Natural killer cell treated with Interleukin-12 subunit alpha and Interleukin-12 subunit beta and Interleukin-15 and Interleukin-18, amount 100 ng/mL, for 72 hours (primary cell): Measurements from ENCODE around the gene TP53BP1. TPM values are rescaled to one million over a fixed set of nuclear protein-coding genes. Genes with fewer than 3 reads are reported as not detected.

ENCODE experiments used
- ATAC-seq, 2 donors: fragments of 150-1000 bp; cut with Tn5 transposase in 1 of 2; sonication (Bioruptor Pico), chemical (Tn5 transposase) in 1 of 2; 2 replicates each; pipeline ENCODE4 v1.10.0; 2021
- DNase-seq: peaks from one replicate; pipeline ENCODE4 v3.0.0; 2022; ENCODE audit warnings: low spot score
- H3K27ac Mint-ChIP-seq, 2 donors: 1 replicate in 1 of 2; 2 replicates in 1 of 2; pipeline ENCODE4 v1.8.0; 2022; ENCODE audit warnings: mixed read lengths in 2 of 2, mild to moderate bottlenecking in 1 of 2, moderate library complexity in 1 of 2
- H3K27me3 Mint-ChIP-seq, 2 donors: 1 replicate in 1 of 2; 2 replicates in 1 of 2; pipeline ENCODE4 v1.8.0; 2022; ENCODE audit warnings: mixed read lengths in 2 of 2
- H3K36me3 Mint-ChIP-seq: one replicate; pipeline ENCODE4 v1.8.0; 2022; ENCODE audit warnings: mixed read lengths
- H3K4me1 Mint-ChIP-seq, 2 donors: 1 replicate in 1 of 2; 2 replicates in 1 of 2; pipeline ENCODE4 v1.8.0; 2022; ENCODE audit warnings: low read depth in 2 of 2, mixed read lengths in 2 of 2, mild to moderate bottlenecking in 1 of 2
- H3K4me3 Mint-ChIP-seq: one replicate; pipeline ENCODE4 v1.8.0; 2022; ENCODE audit warnings: mixed read lengths
- H3K9me3 Mint-ChIP-seq: 2 replicates; pipeline ENCODE4 v1.8.0; 2022; ENCODE audit warnings: mixed read lengths
- total RNA-seq, 2 donors: library from RNA; stranded (reverse); gene quantifications; one replicate each; pipeline ENCODE4 v1.2.3, GENCODE V29; 2022

Gene TP53BP1
- total RNA-seq, 2 donors from 2014 or later, result 27.8 to 46.7 TPM

DNA sequence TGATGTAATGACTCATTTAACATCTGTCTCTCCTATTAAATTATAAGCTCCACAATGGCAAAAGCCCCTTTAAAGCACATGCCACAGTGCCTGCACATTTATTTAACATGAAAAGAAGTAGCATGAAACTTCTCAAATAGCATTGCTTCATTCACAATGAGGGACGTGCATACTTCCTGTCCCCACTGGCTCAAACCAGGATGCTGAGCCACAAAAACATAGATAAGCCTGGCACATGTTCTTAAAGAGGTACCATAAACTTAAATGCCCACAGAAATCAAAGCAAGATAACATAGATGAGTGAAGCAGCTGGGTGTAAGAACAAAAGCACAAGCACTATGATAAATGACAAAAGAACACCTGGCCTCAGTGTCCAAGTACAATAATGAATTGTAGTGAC, 3.8 kb downstream of the TP53BP1 start:
- Mint-ChIP-seq H3K4me3 (no peak overlapping the region), H3K9me3 (no peaks in the 10 kb centered on the region), H3K36me3 (peaks cover 8% of the 10 kb centered on the region), H3K27ac (peak overlapping the region in 1 of 2 donors; percentile 26), H3K4me1 (peaks cover 26 to 30% of the 10 kb centered on the region in 2 donors), H3K27me3 (no peaks in the 10 kb centered on the region)
- DNase-seq (no peak), ATAC-seq (no peak)

DNA sequence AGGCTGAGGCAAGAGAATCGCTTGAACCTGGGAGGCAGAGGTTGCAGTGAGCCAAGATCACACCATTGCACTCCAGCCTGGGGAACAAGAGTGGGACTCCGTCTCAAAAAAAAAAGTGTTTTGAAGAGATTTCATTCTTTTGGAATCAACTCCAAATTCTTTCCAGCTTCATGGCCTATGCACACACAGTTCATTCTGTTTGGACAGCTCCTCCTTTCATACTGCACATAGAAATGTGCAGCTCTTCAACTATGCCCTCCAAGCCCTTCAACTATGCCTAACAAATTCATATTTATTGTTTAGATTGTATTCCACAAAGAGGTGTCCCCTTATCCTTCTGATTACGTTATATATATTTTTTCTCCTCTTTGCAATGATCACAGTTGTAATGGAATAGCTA, 4.2 kb downstream of the TP53BP1 start:
- H3K27me3 Mint-ChIP-seq, result no peaks in the 10 kb centered on the region
- ATAC-seq (no peak), DNase-seq (no peak)
- peaks cover 25 to 33% of the 10 kb centered on the region in 2 donors for H3K4me1 Mint-ChIP-seq
- no peaks in the 10 kb centered on the region for H3K9me3 Mint-ChIP-seq
- peaks cover 8% of the 10 kb centered on the region for H3K36me3 Mint-ChIP-seq
- H3K4me3 Mint-ChIP-seq, result no peak overlapping the region
- peak overlapping the region in 1 of 2 donors; percentile 26 for H3K27ac Mint-ChIP-seq

GRCh38 chr15:43487271-43487895, 5.6 kb downstream of the TP53BP1 start:
- Mint-ChIP-seq H3K4me3 (no peak overlapping the region), H3K9me3 (no peaks in the 10 kb centered on the region), H3K27ac (no peak overlapping the region), H3K4me1 (peaks cover 18 to 22% of the 10 kb centered on the region in 2 donors), H3K36me3 (peaks cover 8% of the 10 kb centered on the region), H3K27me3 (no peaks in the 10 kb centered on the region)
- ATAC-seq, result no peak
- DNase-seq, result no peak

DNA sequence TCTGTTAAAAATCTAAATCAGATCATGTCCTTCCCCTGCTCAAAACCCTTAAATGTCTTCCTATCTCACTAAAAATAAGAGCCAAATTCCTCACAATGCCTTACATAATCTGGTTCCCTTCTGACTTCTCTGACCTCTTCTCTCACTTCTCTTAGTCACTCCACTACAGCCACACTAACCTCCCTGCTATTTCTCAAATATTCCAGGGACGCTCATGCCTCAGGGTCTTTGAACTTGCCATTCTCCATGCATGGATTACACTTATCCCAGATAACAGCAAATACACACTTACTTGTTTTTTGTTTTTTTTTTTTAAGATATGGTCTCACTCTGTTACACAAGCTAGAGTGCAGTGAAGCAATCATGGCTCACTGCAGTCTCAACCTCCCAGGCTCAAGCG, 8.5 kb downstream of the TP53BP1 start:
- H3K27ac Mint-ChIP-seq, result no peak overlapping the region
- H3K9me3 Mint-ChIP-seq, result no peaks in the 10 kb centered on the region
- ATAC-seq (no peak), DNase-seq (no peak)
- H3K27me3 Mint-ChIP-seq, result no peaks in the 10 kb centered on the region
- peaks cover 12% of the 10 kb centered on the region in 2 donors for H3K4me1 Mint-ChIP-seq
- H3K36me3 Mint-ChIP-seq, result peaks cover 6% of the 10 kb centered on the region
- H3K4me3 Mint-ChIP-seq, result no peak overlapping the region

- peaks cover 5 to 6% of the 10 kb centered on the region in 2 donors for H3K4me1 Mint-ChIP-seq
- ATAC-seq (no peak), DNase-seq (no peak)
- H3K27me3 Mint-ChIP-seq, result no peaks in the 10 kb centered on the region
- peaks cover 10% of the 10 kb centered on the region for H3K36me3 Mint-ChIP-seq
- no peak overlapping the region for H3K27ac Mint-ChIP-seq
- no peak overlapping the region for H3K4me3 Mint-ChIP-seq
- H3K9me3 Mint-ChIP-seq, result no peaks in the 10 kb centered on the region
Observed at GRCh38 chr15:43483297-43484128, 9.4 kb downstream of the TP53BP1 start.

DNA sequence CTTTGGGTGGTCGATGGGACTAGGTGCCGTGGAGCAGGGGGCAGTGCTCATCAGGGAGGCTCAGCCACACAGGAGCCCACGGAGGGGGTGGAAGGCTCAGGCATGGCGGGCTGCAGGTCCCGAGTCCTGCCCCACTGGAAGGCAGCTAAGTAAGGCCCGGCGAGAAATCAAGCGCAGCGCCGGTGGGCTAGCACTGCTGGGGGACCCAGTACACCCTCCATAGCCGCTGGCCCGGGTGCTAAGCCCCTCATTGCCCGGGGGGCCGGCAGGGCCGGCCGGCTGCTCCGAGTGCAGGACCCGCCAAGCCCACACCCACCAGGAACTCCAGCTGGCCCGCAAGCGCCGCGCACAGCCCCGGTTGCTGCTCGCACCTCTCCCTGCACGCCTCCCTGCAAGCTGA, 19.1 kb downstream of the TP53BP1 start:
- H3K4me3 Mint-ChIP-seq, result no peak overlapping the region
- DNase-seq (no peak), ATAC-seq (no peak)
- H3K27ac Mint-ChIP-seq, result no peak overlapping the region
- H3K27me3 Mint-ChIP-seq, result no peaks in the 10 kb centered on the region
- H3K9me3 Mint-ChIP-seq, result no peaks in the 10 kb centered on the region
- H3K4me1 Mint-ChIP-seq, result peaks cover 3 to 15% of the 10 kb centered on the region in 2 donors
- H3K36me3 Mint-ChIP-seq, result peaks cover 25% of the 10 kb centered on the region

GRCh38 chr15:43471975-43472374, 21.0 kb downstream of the TP53BP1 start:
- DNase-seq (no peak), ATAC-seq (no peak)
- no peaks in the 10 kb centered on the region for H3K9me3 Mint-ChIP-seq
- H3K27me3 Mint-ChIP-seq, result no peaks in the 10 kb centered on the region
- H3K36me3 Mint-ChIP-seq, result peaks cover 6% of the 10 kb centered on the region
- no peak overlapping the region for H3K4me3 Mint-ChIP-seq
- no peak overlapping the region for H3K27ac Mint-ChIP-seq
- peaks cover 3 to 15% of the 10 kb centered on the region in 2 donors for H3K4me1 Mint-ChIP-seq

DNA sequence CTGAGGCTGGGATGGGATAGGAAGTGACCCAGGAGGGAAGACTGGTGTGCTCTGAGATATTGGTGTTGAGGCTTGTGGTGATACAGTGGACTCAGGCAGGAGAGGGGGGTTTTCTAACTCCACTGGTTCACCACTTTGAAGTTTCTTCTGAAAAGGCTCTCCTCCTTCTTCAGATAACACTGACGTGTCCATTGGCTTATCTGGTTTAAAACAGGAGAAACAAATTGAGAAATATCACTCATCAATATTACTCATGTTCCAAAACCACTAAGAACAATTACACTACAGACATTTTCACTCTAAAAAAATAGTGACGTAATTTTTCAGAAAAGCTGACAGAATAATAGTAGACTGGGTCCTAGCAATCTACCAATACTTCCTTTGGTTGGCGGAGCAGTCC, 23.1 kb downstream of the TP53BP1 start:
- peak overlapping the region; percentile 43 to 65 for H3K27ac Mint-ChIP-seq

GRCh38 chr15:43465100-43465499, 27.9 kb downstream of the TP53BP1 start:
- DNase-seq (no peak), ATAC-seq (peak in 1 of 2 donors; percentile 55)
- Mint-ChIP-seq H3K9me3 (no peaks in the 10 kb centered on the region), H3K4me1 (peaks cover 7 to 12% of the 10 kb centered on the region in 2 donors), H3K4me3 (peak overlapping the region; percentile 35), H3K27me3 (no peaks in the 10 kb centered on the region), H3K27ac (peak overlapping the region; percentile 27 to 57), H3K36me3 (peaks cover 10% of the 10 kb centered on the region)

More for the DNA sequence above, 23.1 kb downstream of the TP53BP1 start:
- ATAC-seq, result peak; percentile 48 to 82
- peak overlapping the region; percentile 18 for H3K4me3 Mint-ChIP-seq
- H3K36me3 Mint-ChIP-seq, result peaks cover 12% of the 10 kb centered on the region
- no peaks in the 10 kb centered on the region for H3K9me3 Mint-ChIP-seq
- no peak for DNase-seq
- H3K4me1 Mint-ChIP-seq, result peaks cover 7 to 20% of the 10 kb centered on the region in 2 donors
- H3K27me3 Mint-ChIP-seq, result no peaks in the 10 kb centered on the region

GRCh38 chr15:43463998-43464397, 29.0 kb downstream of the TP53BP1 start:
- no peak for ATAC-seq
- Mint-ChIP-seq H3K27ac (peak overlapping the region in 1 of 2 donors; percentile 13), H3K9me3 (no peaks in the 10 kb centered on the region), H3K4me1 (peaks cover 5% of the 10 kb centered on the region in 2 donors), H3K36me3 (peaks cover 10% of the 10 kb centered on the region), H3K27me3 (no peaks in the 10 kb centered on the region), H3K4me3 (no peak overlapping the region)
- no peak for DNase-seq

DNA sequence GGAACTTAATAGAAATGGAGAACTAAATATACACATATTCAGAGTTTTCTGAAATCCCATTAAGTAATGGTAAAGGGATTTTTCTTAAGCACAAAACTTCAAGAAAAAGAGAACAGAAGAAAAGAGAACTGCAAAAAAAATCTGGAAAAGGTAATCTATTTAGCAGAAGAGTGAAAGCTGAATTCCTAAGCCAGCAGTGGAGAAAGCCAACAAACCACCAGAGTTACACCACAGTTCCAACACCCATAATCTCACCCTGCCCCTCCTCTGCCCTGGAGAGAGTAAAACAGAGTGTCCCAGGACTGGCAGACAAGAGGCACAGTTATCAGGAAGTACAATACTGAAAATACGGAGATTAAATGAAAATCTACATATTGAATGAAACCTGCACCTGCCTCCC, 29.4 kb downstream of the TP53BP1 start:
- peaks cover 10% of the 10 kb centered on the region for H3K36me3 Mint-ChIP-seq
- H3K27me3 Mint-ChIP-seq, result no peaks in the 10 kb centered on the region
- peak overlapping the region in 1 of 2 donors; percentile 13 for H3K27ac Mint-ChIP-seq
- DNase-seq (no peak), ATAC-seq (no peak)
- no peaks in the 10 kb centered on the region for H3K9me3 Mint-ChIP-seq
- H3K4me1 Mint-ChIP-seq, result peaks cover 5% of the 10 kb centered on the region in 2 donors
- H3K4me3 Mint-ChIP-seq, result no peak overlapping the region

GRCh38 chr15:43449981-43450380, 43.0 kb downstream of the TP53BP1 start:
- no peak overlapping the region for H3K27ac Mint-ChIP-seq
- peaks cover 14% of the 10 kb centered on the region for H3K36me3 Mint-ChIP-seq
- H3K27me3 Mint-ChIP-seq, result no peaks in the 10 kb centered on the region
- peaks cover 0 to 3% of the 10 kb centered on the region in 2 donors for H3K4me1 Mint-ChIP-seq
- ATAC-seq (no peak), DNase-seq (no peak)
- no peak overlapping the region for H3K4me3 Mint-ChIP-seq
- H3K9me3 Mint-ChIP-seq, result no peaks in the 10 kb centered on the region

DNA sequence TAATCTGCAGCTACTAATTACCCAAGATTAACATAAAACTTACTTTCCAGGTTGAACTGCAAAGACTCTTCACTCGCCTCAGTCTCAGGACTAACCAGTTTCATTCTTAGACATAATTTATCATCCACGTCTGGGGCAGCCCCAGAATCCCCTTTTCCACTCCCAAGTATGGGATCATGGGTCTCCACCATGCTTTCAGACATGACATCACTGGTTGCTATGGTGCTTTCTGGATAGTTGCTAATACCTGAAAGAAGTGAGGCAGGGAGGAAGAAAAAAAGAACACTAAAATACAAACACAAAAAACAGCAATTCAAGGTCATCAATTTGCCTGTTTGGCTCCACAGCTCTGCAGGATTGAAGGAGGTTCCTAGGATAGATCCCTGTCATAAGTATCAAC, 46.6 kb downstream of the TP53BP1 start:
- no peaks in the 10 kb centered on the region for H3K9me3 Mint-ChIP-seq
- no peaks in the 10 kb centered on the region for H3K27me3 Mint-ChIP-seq
- no peak overlapping the region for H3K27ac Mint-ChIP-seq
- ATAC-seq, result no peak
- H3K4me3 Mint-ChIP-seq, result no peak overlapping the region
- DNase-seq, result no peak
- peaks cover 2 to 4% of the 10 kb centered on the region in 2 donors for H3K4me1 Mint-ChIP-seq
- peaks cover 15% of the 10 kb centered on the region for H3K36me3 Mint-ChIP-seq

GRCh38 chr15:43441316-43441715, 51.6 kb downstream of the TP53BP1 start:
- Mint-ChIP-seq H3K9me3 (no peaks in the 10 kb centered on the region), H3K27ac (peak overlapping the region; percentile 92 to 98), H3K4me3 (peak overlapping the region; percentile 58), H3K36me3 (peaks cover 15% of the 10 kb centered on the region), H3K4me1 (peaks cover 8% of the 10 kb centered on the region in 2 donors), H3K27me3 (no peaks in the 10 kb centered on the region)
- DNase-seq, result no peak
- peak; percentile 77 to 82 for ATAC-seq
